ENCODE data around the gene CEP112.
"Not testable (repeated sequence)": the region's sequence is repeated elsewhere in the genome, so short reads cannot be mapped to it uniquely, and the experiment has no call there.

The CEP112 gene

GRCh38 chr17:66149562-66149961 lies 42.4 kb downstream of the CEP112 start:
- no peak for DNase-seq

DNA sequence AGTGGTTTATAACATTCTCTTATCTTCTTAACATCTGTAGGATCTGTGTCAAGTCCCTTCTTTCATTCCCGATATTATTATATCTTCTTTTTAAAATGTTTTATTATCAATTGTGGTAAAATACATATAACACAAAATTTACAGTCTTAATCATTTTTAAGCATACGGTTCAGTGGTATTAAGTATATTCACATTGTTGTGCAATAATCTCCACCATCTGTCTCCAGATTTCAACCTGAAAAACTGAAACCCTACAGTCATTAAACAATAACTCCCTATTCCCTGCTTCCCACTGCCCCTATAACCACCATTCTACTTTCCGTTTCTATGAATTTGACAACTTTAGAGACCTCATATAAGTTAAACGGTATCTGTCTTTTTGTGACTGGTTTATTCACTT lies 45.5 kb downstream of the CEP112 start:
- DNase-seq, result no peak

DNA sequence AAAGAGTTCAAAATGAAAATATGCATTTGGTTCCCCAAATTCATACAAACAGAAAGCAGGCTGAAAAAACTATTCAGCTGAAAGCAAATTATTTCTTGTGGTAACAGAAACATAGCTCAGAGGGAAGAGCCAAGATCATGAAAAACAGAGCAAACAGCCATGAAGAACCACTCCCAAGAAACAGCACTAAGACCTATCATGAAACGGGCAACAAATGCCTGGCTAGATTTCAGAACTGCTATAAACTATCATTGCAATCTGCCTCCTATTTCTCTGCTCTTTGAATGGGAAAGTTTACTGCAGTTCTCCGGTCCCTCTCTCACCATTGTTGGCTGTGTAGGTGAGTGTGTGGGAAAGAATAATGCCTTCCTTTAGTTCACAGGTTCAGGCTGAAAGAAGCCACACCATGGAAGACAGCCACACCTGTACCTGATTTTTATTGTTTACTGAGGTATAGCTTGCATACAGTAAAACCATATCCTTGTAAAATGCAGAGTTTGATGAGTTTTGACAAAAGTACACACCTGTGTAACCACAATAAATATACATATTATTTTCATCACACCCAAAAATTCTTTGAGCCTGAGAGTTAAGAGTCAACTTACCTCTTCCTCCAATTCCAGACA lies 48.2 kb downstream of the CEP112 start:
- no peak for DNase-seq

DNA sequence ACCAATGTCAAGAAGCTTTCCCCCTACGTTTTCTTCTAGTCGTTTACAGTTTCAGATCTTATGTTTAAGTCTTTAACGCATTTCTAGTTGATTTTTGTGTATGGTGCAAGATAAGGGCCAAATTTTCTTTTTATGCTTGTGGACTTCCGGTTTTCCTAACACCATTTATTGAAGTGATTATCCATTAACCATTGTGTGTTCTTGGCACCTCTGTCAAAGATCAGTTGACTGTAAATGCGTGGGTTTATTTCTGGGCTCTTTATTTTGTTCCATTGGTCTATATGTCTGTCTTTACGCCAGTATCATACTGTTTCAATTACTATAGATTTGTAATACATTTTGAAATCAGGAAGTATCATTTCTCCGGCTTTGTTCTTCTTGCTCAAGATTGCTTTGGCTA lies 49.5 kb downstream of the CEP112 start:
- no peak for DNase-seq

DNA sequence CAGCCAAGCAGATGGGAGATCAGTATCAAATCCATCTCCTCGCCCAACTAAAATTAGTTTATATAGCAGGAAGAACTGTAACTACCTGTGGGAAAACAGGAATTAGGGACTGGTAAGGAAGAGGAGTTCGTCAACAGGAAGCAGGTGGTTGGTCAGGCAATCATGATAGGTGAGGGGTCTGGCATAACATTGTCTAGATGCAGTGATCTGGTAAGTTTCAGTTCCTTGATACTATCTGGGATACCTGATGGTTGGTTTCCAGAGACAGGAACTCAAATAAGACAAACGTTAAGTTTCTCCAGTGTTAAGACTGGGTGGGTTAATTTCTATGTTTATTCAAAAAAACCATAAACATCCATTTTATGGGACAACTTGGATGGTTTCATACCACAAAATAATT lies 53.8 kb downstream of the CEP112 start:
- DNase-seq, result no peak

- DNase-seq, result no peak
These were observed 56.0 kb downstream of the CEP112 start for GRCh38 chr17:66135896-66136295.

- no peak for DNase-seq
These were observed 56.7 kb downstream of the CEP112 start for GRCh38 chr17:66135219-66135618.

- no peak for DNase-seq
These were observed 62.2 kb downstream of the CEP112 start for GRCh38 chr17:66129759-66130158.

DNA sequence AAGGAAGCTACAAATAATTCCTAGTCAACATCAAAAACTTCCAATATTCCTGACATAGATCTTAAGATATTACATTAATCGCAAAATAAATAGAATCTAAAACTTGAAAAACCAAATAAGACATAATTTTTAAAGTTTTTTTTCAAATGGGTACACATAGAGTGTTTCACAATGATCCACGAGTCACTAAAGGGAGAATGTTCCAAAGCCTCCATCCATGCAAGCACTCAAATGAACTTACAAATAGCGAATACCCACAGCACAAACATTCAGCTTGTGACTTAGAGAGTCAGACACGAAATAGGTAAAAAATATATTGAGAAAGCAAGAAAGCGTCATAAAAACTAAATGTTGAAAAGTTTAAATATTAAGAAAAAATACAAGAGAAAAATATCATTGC lies 65.7 kb downstream of the CEP112 start:
- no peak for DNase-seq

DNA sequence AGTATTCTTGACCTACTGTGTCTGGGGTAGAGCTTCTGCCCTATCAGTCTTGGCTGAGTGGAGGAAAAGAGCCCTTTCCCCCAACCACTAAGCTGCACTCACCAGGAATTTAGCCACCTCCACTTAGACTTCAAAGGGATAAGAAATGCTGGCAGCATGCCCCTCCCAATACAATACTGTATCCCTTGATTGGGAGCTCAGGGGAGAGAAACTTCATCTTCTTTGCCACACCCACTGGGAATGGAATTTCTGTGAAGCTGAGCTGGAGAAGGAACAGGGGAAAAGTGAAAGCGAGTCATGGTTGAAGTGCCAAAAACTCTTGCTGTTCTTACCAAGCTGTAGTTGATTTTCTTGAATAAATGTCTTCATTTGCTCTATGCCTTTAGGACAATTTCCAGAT lies 68.8 kb downstream of the CEP112 start:
- no peak for DNase-seq

DNA sequence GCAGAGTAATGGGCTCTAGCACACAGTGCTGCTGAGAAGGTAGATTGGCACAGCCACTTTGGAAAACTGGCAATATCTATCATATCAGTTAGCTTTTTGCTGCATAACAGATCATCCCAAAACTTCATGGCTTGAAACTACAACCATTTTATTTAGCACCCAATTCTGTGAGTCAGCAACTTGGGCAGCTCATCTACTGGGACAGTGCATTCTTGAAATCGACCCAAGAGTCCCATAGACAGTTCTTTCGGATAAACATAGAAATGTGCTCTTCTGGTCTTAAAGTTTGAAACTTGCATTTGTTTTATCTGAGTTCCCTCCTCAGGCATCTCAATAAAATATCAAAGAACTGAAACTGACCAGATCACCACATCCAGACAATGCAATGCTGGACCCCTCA lies 76.7 kb downstream of the CEP112 start:
- no peak for DNase-seq

DNA sequence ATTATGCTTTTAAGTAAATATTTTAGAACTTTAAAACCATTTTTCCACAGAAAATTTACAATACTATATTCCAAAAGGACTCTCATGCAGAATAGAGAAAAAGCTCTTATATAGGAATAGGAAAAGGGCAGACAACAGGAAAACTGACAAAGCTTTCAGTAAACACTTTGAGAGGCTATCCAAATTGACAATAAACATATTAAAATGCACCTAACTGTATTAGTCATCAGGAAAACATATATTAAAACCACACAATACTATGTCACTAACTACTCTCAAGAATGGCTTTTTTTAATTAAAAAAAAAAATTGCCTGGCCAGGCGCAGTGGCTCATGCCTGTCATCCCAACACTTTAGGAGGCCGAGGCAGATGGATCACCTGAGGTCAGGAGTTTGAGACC lies 77.3 kb downstream of the CEP112 start:
- DNase-seq, result no peak

DNA sequence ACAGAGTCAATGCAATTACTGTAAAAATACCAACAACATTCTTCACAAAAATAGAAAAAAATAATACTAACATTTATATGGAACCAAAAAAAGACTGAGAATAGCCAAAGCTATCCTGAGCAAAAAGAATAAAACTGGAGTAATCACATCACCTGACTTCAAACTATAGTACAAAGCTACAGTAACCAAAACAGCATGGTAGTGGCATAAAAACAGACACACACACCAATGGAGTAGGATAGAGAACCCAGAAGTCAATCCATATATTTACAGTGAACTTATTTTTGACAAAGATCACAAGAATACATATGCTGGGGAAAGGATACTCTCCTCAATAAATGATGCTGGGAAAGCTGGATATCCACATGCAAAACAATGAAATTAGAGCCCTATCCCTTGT lies 84.2 kb downstream of the CEP112 start:
- no peak for DNase-seq

DNA sequence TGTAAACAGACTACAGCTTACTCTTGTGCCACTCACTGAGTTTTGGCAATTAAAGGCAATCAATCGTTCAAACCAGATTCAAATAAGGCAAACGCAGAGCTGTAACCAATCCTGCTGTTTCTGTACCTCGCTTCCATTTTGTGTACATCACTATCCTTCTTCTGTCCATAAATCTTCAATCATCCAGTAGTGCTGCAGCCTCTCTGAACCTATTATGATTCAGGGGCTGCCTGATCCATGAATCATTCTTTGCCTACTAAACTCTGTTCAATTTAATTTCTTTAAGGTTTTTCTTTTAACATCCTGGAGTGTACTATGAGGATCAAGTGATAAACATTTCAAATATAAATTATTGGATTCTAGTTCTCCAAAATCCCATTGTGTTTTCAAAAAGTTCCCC lies 93.9 kb downstream of the CEP112 start:
- DNase-seq, result no peak

- DNase-seq, result no peak
These were observed 97.2 kb downstream of the CEP112 start for GRCh38 chr17:66094727-66095126.

GRCh38 chr17:66091445-66092080 lies 100.4 kb downstream of the CEP112 start:
- no peak for DNase-seq

GRCh38 chr17:66089764-66090163 lies 102.2 kb downstream of the CEP112 start:
- no peak for DNase-seq

- no peak for DNase-seq
These were observed 103.8 kb downstream of the CEP112 start for GRCh38 chr17:66088173-66088572.

- DNase-seq, result no peak
These were observed 104.9 kb downstream of the CEP112 start for GRCh38 chr17:66087073-66087472.

- DNase-seq, result no peak
These were observed 106.7 kb downstream of the CEP112 start for GRCh38 chr17:66085221-66085620.

DNA sequence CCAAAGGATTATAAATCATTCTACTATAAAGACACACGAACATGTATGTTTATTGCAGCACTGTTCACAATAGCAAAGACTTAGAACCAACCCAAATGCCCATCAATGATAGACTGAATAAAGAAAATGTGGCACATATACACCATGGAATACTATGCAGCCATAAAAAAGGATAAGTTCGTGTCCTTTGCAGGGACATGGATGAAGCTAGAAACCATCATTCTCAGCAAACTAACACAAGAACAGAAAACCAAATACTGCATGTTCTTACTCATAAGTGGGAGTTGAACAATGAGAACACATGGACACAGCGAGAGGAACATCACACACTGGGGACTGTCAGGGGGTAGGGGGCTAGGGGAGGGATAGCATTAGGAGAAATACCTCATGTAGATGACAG lies 111.3 kb downstream of the CEP112 start:
- not testable (repeated sequence) for DNase-seq

DNA sequence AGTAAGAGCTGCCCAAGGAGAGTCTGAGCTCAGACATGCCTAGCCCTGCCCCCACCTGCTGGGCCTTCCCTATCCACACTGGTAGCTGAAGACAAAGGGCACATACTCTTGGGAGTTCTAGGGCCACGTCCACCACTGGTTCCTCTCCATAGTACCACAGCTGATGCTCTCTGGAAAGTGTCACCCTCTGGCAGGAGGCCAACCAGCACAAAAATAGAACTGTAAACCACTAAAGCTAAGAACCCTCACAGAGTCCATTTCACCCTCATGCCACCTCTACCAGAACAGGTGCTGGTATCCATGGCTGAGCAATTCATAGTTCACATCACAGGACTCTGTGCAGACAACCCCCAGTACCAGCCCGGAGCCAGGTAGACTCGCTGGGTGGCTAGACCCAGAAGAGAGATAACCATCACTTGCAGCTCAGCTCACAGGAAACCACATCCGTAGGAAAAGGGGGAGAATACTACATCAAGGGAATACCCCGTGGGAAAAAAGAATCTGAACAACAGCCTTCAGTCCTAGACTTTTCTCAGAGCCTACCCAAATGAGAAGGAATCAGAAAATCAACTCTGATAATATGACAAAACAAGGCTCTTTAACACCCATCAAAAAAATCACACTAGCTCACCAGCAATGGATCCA lies 115.3 kb downstream of the CEP112 start:
- no peak for DNase-seq

- DNase-seq, result no peak
These were observed 118.5 kb downstream of the CEP112 start for GRCh38 chr17:66073384-66073783.

- DNase-seq, result no peak
These were observed 128.2 kb downstream of the CEP112 start for GRCh38 chr17:66063686-66064085.

- DNase-seq, result no peak
These were observed 135.8 kb downstream of the CEP112 start for GRCh38 chr17:66056148-66056547.

Data from NCI-H2029 (cell line).